IPS DF 6.9 (cell line): ENCODE measurements around the gene CAMKMT.
"Not testable (repeated sequence)": the region's sequence is repeated elsewhere in the genome, so short reads cannot be mapped to it uniquely, and the experiment has no call there.

Experiments used
- DNase-seq: peaks from one replicate; pipeline ENCODE4 v3.0.0-alpha.2; 2013; ENCODE audit warnings: low read depth, low spot score
- H3K27ac ChIP-seq: one replicate; pipeline ENCODE4 v1.5.1; 2013; ENCODE audit warnings: low read length, control low read depth
- H3K27me3 ChIP-seq: 2 replicates; pipeline ENCODE4 v1.6.1; 2013; ENCODE audit warnings: mild to moderate bottlenecking, low read length; ENCODE audit not compliant: control insufficient read depth, insufficient read depth
- H3K36me3 ChIP-seq: 2 replicates; pipeline ENCODE4 v1.6.1; 2013; ENCODE audit warnings: low read length; ENCODE audit not compliant: control insufficient read depth, insufficient read depth
- H3K4me1 ChIP-seq: 2 replicates; pipeline ENCODE4 v1.6.1; 2013; ENCODE audit warnings: low read length; ENCODE audit not compliant: control insufficient read depth, insufficient read depth
- H3K4me3 ChIP-seq: 2 replicates; pipeline ENCODE4 v1.5.1; 2013; ENCODE audit warnings: mild to moderate bottlenecking, low read length
- H3K9me3 ChIP-seq: 2 replicates; pipeline ENCODE4 v1.6.1; 2013; ENCODE audit warnings: low read length, inconsistent platforms; ENCODE audit not compliant: control insufficient read depth, insufficient read depth
- WGBS: extraction: QIAGEN DNeasy Blood & Tissue Kit; methylation state at CpG from one replicate; pipeline ENCODE4 v1.1.7; 2013; ENCODE audit warnings: mixed read lengths, missing lambda C conversion rate; ENCODE audit not compliant: insufficient read length, insufficient coverage; 5-methylcytosine and 5-hydroxymethylcytosine counted together

CAMKMT gene

DNA sequence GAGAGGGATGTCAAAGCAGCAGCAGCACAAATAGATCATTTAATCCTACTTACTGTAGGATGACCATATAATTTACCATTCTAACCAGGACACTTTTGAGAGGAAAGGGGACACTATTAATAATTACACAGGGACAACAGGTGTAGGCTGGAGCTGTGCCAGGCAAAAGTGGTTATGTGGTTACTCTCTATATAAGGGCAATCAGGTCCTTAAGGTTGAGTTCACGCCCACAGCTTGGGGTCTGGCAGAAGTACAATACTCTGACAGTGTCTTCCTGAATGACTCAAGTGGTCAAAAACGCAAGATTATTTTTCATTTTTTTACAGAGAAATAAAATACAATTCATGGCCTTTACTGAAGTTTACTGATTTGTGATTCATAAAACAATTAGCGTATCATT is 3.2 kb upstream of the CAMKMT start:
- Histone ChIP-seq H3K9me3 (no peaks in the 10 kb centered on the region), H3K4me1 (no peaks in the 10 kb centered on the region), H3K4me3 (no peak overlapping the region), H3K27me3 (no peaks in the 10 kb centered on the region), H3K36me3 (no peaks in the 10 kb centered on the region), H3K27ac (no peak overlapping the region)
- no CpG with 5 or more reads among the region's 3 CpGs for WGBS
- no peak for DNase-seq

DNA sequence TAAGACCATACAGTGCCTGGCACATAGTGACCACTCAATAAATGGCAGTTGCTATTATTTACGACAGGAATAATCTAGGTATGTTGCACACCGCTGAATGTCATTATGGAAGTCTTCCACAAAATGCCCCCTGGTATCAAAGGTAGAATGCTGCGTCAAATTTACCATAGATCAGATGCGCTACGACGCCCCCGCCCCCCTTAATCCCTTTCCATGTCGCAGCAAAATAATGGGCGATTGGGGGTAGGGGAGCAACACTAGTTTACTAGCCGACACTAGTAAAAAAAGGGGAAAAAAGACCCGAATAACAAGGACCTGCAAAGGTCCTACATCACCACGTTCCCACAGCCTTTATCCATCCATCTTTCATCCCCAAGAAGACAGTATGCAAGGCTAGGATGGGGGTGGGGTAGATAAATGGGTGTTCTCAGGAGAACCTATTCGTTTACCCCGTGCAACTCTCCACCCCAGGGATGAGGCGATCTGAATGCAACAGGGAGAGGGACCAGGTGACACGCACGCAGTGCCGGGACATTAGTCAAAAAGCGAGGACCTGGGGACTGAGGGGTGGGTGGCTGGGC is 908 bp upstream of the CAMKMT start:
- Histone ChIP-seq H3K4me3 (peak overlapping the region; percentile 64), H3K27ac (no peak overlapping the region), H3K36me3 (no peaks in the 10 kb centered on the region), H3K9me3 (no peaks in the 10 kb centered on the region), H3K27me3 (no peaks in the 10 kb centered on the region), H3K4me1 (no peaks in the 10 kb centered on the region)
- no peak for DNase-seq
- no CpG with 5 or more reads among the region's 19 CpGs for WGBS

DNA sequence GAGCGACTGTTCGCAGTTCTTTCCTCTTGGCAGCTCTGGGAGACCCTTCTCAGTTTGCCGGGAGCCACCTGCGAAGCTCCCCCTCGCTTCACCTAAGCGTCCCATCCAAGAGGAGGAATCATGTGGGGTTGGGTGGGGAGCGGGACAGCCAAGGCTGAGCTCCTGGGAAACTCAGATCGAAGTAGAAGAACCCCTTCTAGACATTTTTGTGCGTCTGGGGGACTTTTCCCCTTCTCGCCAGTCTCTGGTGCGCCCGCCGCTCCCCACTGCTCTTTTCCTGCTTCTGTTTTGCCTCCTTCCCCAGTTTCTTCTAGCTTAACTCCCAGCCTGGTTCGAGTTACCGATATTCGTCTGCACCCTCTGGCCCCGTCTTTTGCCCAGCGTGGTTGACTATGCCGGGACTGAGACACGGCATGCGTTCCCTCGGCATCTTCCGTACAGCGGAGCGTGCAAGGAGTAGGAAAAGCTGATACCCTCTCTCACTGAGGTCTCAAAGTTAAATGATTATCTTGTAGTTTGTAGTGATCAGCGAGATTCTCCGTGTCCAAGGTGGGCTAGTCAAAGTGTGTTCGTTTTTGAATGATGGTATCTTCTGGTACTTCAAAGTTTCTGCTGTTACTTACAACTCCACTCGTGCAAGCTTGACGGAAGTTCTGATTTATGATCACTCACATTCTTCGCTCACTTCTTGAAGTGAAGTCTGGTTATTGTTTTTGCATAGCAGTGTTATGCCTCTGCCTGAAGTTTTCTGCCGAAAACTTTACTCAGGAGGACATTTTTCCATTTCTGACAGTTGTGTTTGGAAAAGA is 664 bp downstream of the CAMKMT start:
- no peaks in the 10 kb centered on the region for H3K9me3 ChIP-seq
- H3K4me3 ChIP-seq = peak overlapping the region; percentile 64
- H3K27me3 ChIP-seq = no peaks in the 10 kb centered on the region
- no peaks in the 10 kb centered on the region for H3K36me3 ChIP-seq
- no peak overlapping the region for H3K27ac ChIP-seq
- no peak for DNase-seq
- H3K4me1 ChIP-seq = no peaks in the 10 kb centered on the region
- no CpG with 5 or more reads among the region's 32 CpGs for WGBS

DNA sequence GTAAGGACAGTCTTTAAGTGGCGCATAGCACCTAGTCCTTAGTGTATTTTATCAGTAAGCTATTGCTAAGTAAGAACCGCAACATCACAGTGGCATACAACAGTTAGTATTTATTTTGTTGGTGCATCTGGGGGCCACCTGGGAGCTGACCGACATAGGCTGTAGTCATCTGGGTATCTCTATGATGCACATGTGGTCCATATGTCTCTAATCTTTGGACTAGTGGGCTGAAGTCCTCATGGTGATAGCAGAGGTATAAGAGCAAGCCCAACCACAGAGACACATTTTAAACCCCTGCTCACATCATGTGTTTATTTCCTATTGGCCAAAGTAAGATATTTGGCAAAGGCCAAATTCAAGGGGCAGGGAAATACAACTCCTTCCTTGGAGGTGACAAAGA is 2.9 kb downstream of the CAMKMT start:
- no peaks in the 10 kb centered on the region for H3K36me3 ChIP-seq
- WGBS = no CpG with 5 or more reads among the region's 3 CpGs
- no peaks in the 10 kb centered on the region for H3K4me1 ChIP-seq
- no peak overlapping the region for H3K27ac ChIP-seq
- H3K4me3 ChIP-seq = no peak overlapping the region
- no peak for DNase-seq
- H3K9me3 ChIP-seq = no peaks in the 10 kb centered on the region
- H3K27me3 ChIP-seq = no peaks in the 10 kb centered on the region

DNA sequence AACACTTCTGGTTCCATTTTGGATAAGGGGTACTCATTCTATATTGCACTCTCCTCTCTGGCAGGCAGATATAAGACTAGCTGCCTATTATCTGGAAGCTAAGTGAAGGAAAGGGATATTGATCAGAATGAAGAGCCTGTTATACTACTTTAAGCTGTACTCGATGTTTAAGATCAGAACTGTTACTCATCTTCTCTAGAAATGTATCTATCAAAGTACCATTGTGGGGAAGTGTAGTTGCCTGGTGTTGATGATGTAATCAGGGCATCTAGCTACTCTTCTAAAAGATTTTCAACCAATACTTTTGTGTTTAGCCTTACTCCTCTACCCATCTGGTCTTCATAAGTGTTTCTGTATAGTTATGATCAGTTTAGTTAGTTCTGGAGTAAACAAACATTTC is 5.8 kb downstream of the CAMKMT start:
- no peaks in the 10 kb centered on the region for H3K27me3 ChIP-seq
- no peaks in the 10 kb centered on the region for H3K36me3 ChIP-seq
- no peak for DNase-seq
- no peaks in the 10 kb centered on the region for H3K4me1 ChIP-seq
- WGBS = no CpG with 5 or more reads among the region's 1 CpG
- no peak overlapping the region for H3K4me3 ChIP-seq
- no peak overlapping the region for H3K27ac ChIP-seq
- no peaks in the 10 kb centered on the region for H3K9me3 ChIP-seq

DNA sequence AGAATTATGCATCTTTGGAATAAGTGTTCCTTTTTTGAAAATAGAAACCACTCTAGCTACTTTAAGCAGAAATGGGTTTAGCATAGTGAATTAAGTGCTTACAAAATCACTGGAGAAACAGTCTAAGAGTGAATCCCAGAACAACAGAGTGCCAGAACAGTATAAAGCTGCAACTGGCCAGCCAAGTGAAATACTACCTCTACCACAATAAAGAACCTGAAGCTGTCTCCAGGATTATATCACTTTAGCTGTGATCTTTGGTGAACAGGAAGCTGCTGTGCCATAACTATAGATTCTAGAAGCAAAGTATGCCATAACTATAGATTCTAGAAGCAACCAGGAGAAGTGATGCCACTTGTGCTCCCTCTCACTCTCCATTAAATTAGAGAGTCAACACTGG is 7.6 kb downstream of the CAMKMT start:
- H3K9me3 ChIP-seq = no peaks in the 10 kb centered on the region
- no peak overlapping the region for H3K27ac ChIP-seq
- no peaks in the 10 kb centered on the region for H3K4me1 ChIP-seq
- DNase-seq = no peak
- no peaks in the 10 kb centered on the region for H3K27me3 ChIP-seq
- H3K4me3 ChIP-seq = no peak overlapping the region
- no peaks in the 10 kb centered on the region for H3K36me3 ChIP-seq

DNA sequence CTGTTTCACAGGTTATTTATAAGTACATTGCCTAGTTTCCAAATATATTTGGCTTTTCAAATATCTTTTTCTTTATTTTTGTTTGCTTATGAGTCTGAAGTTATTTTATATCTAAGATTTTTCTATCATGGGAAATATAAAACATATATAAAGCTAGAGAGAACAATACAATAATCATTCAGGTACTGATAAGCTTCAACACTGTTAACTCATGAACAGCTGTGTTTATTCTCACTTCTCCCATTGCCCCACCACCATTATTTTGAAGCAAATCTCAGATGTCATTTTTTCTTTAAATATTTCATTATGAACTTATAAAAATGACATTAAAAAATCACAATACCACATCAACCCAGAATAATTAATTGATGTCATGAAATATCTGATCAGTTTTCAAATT is 9.7 kb downstream of the CAMKMT start:
- no peak for DNase-seq
- no peak overlapping the region for H3K4me3 ChIP-seq
- no peaks in the 10 kb centered on the region for H3K27me3 ChIP-seq
- no peaks in the 10 kb centered on the region for H3K4me1 ChIP-seq
- H3K9me3 ChIP-seq = no peaks in the 10 kb centered on the region
- no peaks in the 10 kb centered on the region for H3K36me3 ChIP-seq
- no peak overlapping the region for H3K27ac ChIP-seq

DNA sequence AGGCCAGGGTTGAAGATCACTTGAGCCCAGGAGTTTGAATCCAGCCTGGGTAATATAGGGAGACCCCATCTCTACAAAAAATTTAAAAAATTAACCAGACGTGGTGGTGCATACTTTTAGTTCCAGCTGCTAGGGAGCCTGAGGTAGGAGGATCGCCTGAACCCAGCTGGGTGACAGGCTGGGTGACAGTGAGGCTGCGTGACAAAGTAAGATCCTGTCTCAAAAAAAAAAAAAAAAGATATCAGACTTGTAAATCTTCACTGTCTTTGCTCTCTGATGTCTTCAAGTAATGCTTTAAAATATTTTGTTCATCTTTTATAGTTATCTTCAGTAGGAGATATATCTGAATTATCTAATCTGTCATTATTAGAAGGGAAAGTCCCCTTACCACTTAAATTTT is 10.5 kb downstream of the CAMKMT start:
- Histone ChIP-seq H3K27me3 (no peaks in the 10 kb centered on the region), H3K27ac (no peak overlapping the region), H3K4me1 (no peaks in the 10 kb centered on the region), H3K9me3 (no peaks in the 10 kb centered on the region), H3K4me3 (no peak overlapping the region), H3K36me3 (no peaks in the 10 kb centered on the region)
- no peak for DNase-seq
- WGBS = no CpG with 5 or more reads among the region's 3 CpGs

DNA sequence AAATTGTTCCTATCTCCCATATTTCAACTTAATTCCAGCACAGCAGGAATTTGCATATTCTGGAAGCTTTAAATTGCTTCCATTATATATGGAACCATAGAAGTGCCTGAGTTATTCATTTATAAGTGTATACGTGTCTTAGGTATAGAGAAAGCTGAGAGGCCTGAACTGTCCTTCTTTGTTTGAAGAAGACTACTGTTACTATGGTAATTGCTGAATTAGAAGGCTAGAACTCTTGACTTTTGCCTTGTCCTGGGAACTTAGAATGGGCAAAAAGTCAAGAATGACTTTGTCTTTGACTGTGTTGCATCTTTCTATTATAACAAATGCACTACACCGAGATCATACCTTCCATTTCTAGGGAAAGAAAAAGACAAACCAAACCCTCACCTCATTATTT is 15.7 kb downstream of the CAMKMT start:
- H3K9me3 ChIP-seq = no peaks in the 10 kb centered on the region
- H3K36me3 ChIP-seq = no peaks in the 10 kb centered on the region
- no CpG with 5 or more reads among the region's 2 CpGs for WGBS
- no peak overlapping the region for H3K4me3 ChIP-seq
- H3K4me1 ChIP-seq = no peaks in the 10 kb centered on the region
- DNase-seq = no peak
- H3K27me3 ChIP-seq = no peaks in the 10 kb centered on the region
- H3K27ac ChIP-seq = no peak overlapping the region

DNA sequence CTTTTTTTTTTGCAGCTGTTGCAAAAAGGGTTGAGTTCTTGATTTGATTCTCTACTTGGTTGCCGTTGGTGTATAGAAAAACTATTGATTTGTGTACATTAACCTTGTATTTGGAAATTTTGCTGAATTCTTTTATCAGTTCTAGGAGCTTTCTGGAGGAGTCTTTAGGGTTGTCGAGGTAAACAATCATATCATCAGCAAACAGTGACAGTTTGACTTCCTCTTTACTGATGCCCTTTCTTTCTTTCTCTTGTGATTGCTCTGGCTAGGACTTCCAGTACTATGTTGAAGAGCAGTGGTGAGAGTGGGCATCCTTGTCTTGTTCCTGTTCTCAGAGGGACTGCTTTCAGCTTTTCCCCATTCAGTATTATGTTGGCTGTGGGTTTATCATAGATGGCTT is 23.5 kb downstream of the CAMKMT start:
- H3K4me1 ChIP-seq, H3K27me3 ChIP-seq, H3K9me3 ChIP-seq, H3K27ac ChIP-seq, DNase-seq, H3K36me3 ChIP-seq, H3K4me3 ChIP-seq: not testable (repeated sequence)
- WGBS = no CpG with 5 or more reads among the region's 2 CpGs

DNA sequence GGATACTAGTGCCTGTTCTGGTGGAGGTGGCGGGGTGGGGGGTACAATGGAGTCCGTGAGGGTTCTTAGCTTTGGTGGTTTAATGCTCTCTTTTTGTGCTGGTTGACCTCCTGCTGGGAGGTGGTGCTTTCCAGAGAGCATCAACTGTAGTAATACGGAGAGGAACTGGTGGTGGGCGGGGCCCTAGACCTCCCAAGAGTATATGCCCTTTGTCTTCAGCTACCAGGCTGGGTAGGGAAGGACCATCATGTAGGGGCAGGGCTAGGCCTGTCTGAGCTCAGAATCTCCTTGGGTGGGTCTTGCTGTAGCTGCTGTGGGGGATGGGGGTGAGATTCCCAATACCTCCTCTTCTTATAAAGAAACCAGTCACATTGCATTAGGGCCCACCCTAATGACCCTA is 27.1 kb downstream of the CAMKMT start:
- H3K27ac ChIP-seq = no peak overlapping the region
- no peaks in the 10 kb centered on the region for H3K4me1 ChIP-seq
- no peak for DNase-seq
- H3K4me3 ChIP-seq = no peak overlapping the region
- H3K9me3 ChIP-seq = no peaks in the 10 kb centered on the region
- H3K36me3 ChIP-seq = no peaks in the 10 kb centered on the region
- H3K27me3 ChIP-seq = no peaks in the 10 kb centered on the region
- no CpG with 5 or more reads among the region's 4 CpGs for WGBS
